Keratinocyte (primary cell): ENCODE measurements around the gene CACHD1. TPM values are rescaled to one million over a fixed set of nuclear protein-coding genes. Genes with fewer than 3 reads are reported as not detected.
A peak's percentile ranks its signal among the peaks of the same experiment; 100 is the strongest.

ENCODE experiments used
- DNase-seq: peaks from one replicate; pipeline ENCODE4 v3.0.0-alpha.2; 2011; ENCODE audit warnings: low read depth, missing footprints, low spot score
- FAIRE-seq: peaks from 2 replicates; lab custom pipeline; 2011; peaks lifted over from hg19 to GRCh38; lab: Jason Lieb, UNC
- H2AFZ ChIP-seq: 2 replicates; pipeline ENCODE4 v1.6.0; 2012; ENCODE audit warnings: low read length, control low read depth, inconsistent platforms; ENCODE audit not compliant: control insufficient read depth
- H3K27ac ChIP-seq: 2 replicates; pipeline ENCODE4 v1.5.1; 2011; ENCODE audit warnings: low read length; ENCODE audit not compliant: control insufficient read depth, insufficient read depth
- H3K27me3 ChIP-seq: 3 replicates; pipeline ENCODE4 v1.6.0; 2011; ENCODE audit warnings: low read length; ENCODE audit not compliant: control insufficient read depth, insufficient read depth; ENCODE audit errors: extremely low read depth
- H3K36me3 ChIP-seq, 2 experiments: 2 replicates in 1 of 2; 3 replicates in 1 of 2; pipeline ENCODE4 v1.5.1; 2011; ENCODE audit warnings: low read length in 2 of 2, mild to moderate bottlenecking in 1 of 2; ENCODE audit not compliant: control insufficient read depth in 2 of 2, insufficient read depth in 2 of 2; ENCODE audit errors: extremely low read depth in 1 of 2
- H3K4me1 ChIP-seq: 3 replicates; pipeline ENCODE4 v1.5.1; 2011; ENCODE audit warnings: low read length; ENCODE audit not compliant: control insufficient read depth, insufficient read depth; ENCODE audit errors: extremely low read depth
- H3K4me2 ChIP-seq: 3 replicates; pipeline ENCODE4 v1.6.0; 2011; ENCODE audit warnings: low read depth, low read length; ENCODE audit not compliant: control insufficient read depth, insufficient read depth; ENCODE audit errors: extremely low read depth
- H3K4me3 ChIP-seq, 3 experiments: fragments of 200-600 bp in 1 of 3; sonication (generic) in 1 of 3; 2 replicates in 2 of 3; 3 replicates in 1 of 3; pipeline ENCODE4 v1.5.1; 2011 to 2016; ENCODE audit warnings: low read length in 3 of 3, mild to moderate bottlenecking in 3 of 3, control low read depth in 2 of 3, inconsistent platforms in 1 of 3, low read depth in 1 of 3, mixed read lengths in 1 of 3, mixed run types in 1 of 3, moderate library complexity in 1 of 3; ENCODE audit not compliant: control insufficient read depth in 2 of 3, insufficient read depth in 2 of 3; ENCODE audit errors: extremely low read depth in 1 of 3
- H3K79me2 ChIP-seq: 2 replicates; pipeline ENCODE4 v1.6.0; 2012; ENCODE audit warnings: low read length; ENCODE audit not compliant: control insufficient read depth, insufficient read depth
- H3K9ac ChIP-seq: 3 replicates; pipeline ENCODE4 v1.6.0; 2011; ENCODE audit warnings: low read length; ENCODE audit not compliant: control insufficient read depth, insufficient read depth; ENCODE audit errors: extremely low read depth
- H3K9me1 ChIP-seq: 3 replicates; pipeline ENCODE4 v1.6.0; 2011; ENCODE audit warnings: low read length; ENCODE audit not compliant: control insufficient read depth, insufficient read depth; ENCODE audit errors: extremely low read depth
- H3K9me3 ChIP-seq: 2 replicates; pipeline ENCODE4 v1.5.1; 2012; ENCODE audit warnings: low read depth, low read length; ENCODE audit not compliant: control insufficient read depth
- H4K20me1 ChIP-seq: 3 replicates; pipeline ENCODE4 v1.6.0; 2011; ENCODE audit warnings: low read length; ENCODE audit not compliant: control insufficient read depth, insufficient read depth; ENCODE audit errors: extremely low read depth
- EZH2 ChIP-seq: IDR thresholded peaks from one replicate; pipeline ENCODE4 v1.6.1; 2012; ENCODE audit warnings: inconsistent platforms, mild to moderate bottlenecking, low read length, moderate library complexity
- dilution Hi-C: fragments of 300-500 bp; cut with MboI; formaldehyde crosslinking; loops from one replicate; pipeline ENCODE4 v1.7.0; 2020; ENCODE audit warnings: low sequenced_read_pairs; ENCODE audit not compliant: extremely low pct_ligation_motif_present
- polyA plus RNA-seq, 5 experiments: library from polyadenylated mRNA; depleted of rRNA in 3 of 5; stranded (reverse) in 3 of 5; stranded (forward) in 1 of 5; unstranded in 1 of 5; fragments of >200 nt; gene quantifications; 1 replicate in 1 of 5; 2 replicates in 3 of 5; 3 replicates in 1 of 5; pipeline versions ENCODE4 v1.2.1 to v1.2.3, GENCODE V29; 2011 to 2012; ENCODE audit warnings: missing spikeins in 2 of 5, low read depth in 1 of 5, low replicate concordance in 1 of 5
- TF ChIP-seq, protein P1 (sequence below), 3 experiments: IDR thresholded peaks in 1 of 3; conservative IDR thresholded peaks in 1 of 3; optimal IDR thresholded peaks in 1 of 3; 2 replicates in 2 of 3; 3 replicates in 1 of 3; pipeline versions ENCODE3 to v1.5.1; 2011; ENCODE audit warnings: low read length in 3 of 3, mild to moderate bottlenecking in 3 of 3, moderate library complexity in 2 of 3, control low read depth in 1 of 3, inconsistent platforms in 1 of 3; ENCODE audit not compliant: insufficient read depth in 2 of 3; ENCODE audit errors: extremely low read depth in 1 of 3

The CACHD1 gene
- polyA plus RNA-seq, 1 donor (not counting 4 experiments of a cell fraction or from before 2014, with no cell fraction given) = 2.4 TPM

DNA sequence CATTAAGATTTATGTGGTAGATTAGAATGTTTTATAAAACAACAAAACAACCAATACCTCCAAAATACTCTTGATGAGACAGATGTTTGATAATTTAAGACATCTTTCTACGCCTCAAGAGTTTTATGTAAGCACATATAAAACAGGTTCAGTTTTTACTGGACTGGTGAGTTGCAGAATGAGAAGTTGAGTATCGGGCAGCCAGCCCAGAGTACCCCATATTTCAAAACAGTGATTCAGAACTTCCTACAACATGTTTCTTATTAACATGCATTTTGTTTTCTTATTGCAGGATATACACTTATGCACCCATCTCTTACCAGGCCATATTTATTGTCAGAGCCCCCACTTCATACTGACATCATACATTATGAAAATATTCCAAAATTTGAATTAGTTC is 183.5 kb downstream of the CACHD1 start:
- dilution Hi-C loops = no loop called here
- H4K20me1 ChIP-seq = no peaks in the 10 kb centered on the region
- H3K4me2 ChIP-seq = no peak overlapping the region
- H3K79me2 ChIP-seq = no peaks in the 10 kb centered on the region
- H3K36me3 ChIP-seq = no peaks in the 10 kb centered on the region
- no peak overlapping the region for H3K9ac ChIP-seq
- H3K27ac ChIP-seq = no peak overlapping the region
- no peak for DNase-seq
- no peaks in the 10 kb centered on the region for H3K27me3 ChIP-seq
- H3K9me1 ChIP-seq = no peaks in the 10 kb centered on the region
- no peak overlapping the region for H3K4me3 ChIP-seq
- TF ChIP-seq EZH2 = no peak
- TF ChIP-seq, protein P1, sequence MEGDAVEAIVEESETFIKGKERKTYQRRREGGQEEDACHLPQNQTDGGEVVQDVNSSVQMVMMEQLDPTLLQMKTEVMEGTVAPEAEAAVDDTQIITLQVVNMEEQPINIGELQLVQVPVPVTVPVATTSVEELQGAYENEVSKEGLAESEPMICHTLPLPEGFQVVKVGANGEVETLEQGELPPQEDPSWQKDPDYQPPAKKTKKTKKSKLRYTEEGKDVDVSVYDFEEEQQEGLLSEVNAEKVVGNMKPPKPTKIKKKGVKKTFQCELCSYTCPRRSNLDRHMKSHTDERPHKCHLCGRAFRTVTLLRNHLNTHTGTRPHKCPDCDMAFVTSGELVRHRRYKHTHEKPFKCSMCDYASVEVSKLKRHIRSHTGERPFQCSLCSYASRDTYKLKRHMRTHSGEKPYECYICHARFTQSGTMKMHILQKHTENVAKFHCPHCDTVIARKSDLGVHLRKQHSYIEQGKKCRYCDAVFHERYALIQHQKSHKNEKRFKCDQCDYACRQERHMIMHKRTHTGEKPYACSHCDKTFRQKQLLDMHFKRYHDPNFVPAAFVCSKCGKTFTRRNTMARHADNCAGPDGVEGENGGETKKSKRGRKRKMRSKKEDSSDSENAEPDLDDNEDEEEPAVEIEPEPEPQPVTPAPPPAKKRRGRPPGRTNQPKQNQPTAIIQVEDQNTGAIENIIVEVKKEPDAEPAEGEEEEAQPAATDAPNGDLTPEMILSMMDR (optimal IDR thresholded peaks at IDR 0.05 in 1 of 3, IDR thresholded peaks at IDR 0.05 in 1 of 3, conservative IDR thresholded peaks at IDR 0.05 in 1 of 3; ENCODE audit: extremely low read depth in 1 of 3, insufficient read depth in 2 of 3, low read length in 3 of 3) = no peak
- H2AFZ ChIP-seq = no peak overlapping the region
- no peaks in the 10 kb centered on the region for H3K9me3 ChIP-seq
- no peak for FAIRE-seq
- H3K4me1 ChIP-seq = no peaks in the 10 kb centered on the region

DNA sequence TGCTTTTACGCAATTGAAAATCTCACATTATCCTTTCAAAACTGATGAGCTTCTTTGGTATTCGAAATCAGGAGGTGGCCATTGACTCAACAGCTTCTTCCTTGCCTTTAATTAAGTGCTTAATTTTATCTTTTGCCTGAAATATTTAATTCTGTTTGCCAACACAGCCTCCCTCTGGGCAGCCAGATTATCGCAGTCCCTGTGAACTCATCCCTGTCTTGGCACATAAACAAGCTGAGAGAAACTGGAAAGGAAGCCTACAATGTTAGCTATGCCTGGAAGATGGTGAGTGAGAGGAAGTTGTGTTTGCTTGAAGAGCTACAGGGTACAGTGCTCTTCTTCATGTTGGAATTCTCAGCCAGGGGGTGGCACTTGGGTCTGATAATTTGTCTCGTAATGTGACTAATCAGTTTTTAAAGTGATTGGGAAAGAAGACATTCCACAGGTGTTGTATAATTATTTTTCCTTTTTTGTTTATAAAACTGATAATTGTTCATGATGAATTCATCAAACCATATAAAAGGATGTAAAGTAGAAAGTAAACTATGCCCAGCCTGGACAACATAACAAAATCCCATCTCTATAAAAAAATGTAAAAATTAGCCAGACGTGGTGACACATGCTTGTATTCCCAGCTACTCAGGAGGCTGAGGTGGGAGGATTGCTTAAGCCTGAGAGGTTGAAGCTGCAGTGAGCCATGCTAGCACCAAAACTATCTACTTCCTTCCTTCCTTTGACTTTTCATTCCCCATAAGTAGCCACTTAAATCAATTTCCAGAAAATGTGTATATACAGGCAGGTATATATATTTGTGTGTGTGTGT is 184.8 kb downstream of the CACHD1 start:
- Histone ChIP-seq H3K4me2 (no peak overlapping the region), H3K9me3 (no peaks in the 10 kb centered on the region), H3K36me3 (no peaks in the 10 kb centered on the region), H3K79me2 (no peaks in the 10 kb centered on the region), H3K27ac (no peak overlapping the region), H3K9ac (no peak overlapping the region), H4K20me1 (no peaks in the 10 kb centered on the region), H3K27me3 (no peaks in the 10 kb centered on the region), H3K9me1 (no peaks in the 10 kb centered on the region), H3K4me1 (no peaks in the 10 kb centered on the region), H2AFZ (no peak overlapping the region), H3K4me3 (no peak overlapping the region)
- DNase-seq (no peak), FAIRE-seq (peak; percentile 5)
- TF ChIP-seq, protein P1 (optimal IDR thresholded peaks at IDR 0.05 in 1 of 3, IDR thresholded peaks at IDR 0.05 in 1 of 3, conservative IDR thresholded peaks at IDR 0.05 in 1 of 3; ENCODE audit: extremely low read depth in 1 of 3, insufficient read depth in 2 of 3, low read length in 3 of 3) = no peak
- no peak for TF ChIP-seq EZH2
- dilution Hi-C loops = no loop called here
